NCI-H1092 treated with DMSO at 0.1 percent for 48 hours (cell line): ENCODE measurements around the gene STAG1.
A peak's percentile ranks its signal among the peaks of the same experiment; 100 is the strongest.
"Not testable (repeated sequence)": the region's sequence is repeated elsewhere in the genome, so short reads cannot be mapped to it uniquely, and the experiment has no call there.

Experiments
- DNase-seq: peaks from one replicate; lab custom pipeline; 2025; lab: John Stamatoyannopoulos, UW

Gene STAG1

DNA sequence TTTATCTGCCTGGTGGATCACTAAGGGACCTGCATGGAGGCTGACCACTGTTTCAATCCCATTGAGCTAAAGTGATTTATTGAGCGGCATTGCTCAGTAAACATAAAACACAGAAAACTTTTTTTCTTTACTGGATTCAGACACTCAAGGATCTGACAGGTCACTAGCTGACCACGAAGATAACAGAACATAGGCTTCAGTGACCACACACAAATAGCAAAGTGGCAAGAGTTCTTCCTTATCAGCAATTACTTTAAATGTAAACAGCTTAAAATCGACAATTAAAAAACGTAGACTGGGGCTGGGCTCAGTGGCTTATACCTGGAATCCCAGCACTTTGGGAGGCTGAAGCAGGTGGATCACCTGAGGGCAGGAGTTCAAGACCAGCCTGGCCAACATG lies 48.7 kb downstream of the STAG1 start:
- no peak for DNase-seq

DNA sequence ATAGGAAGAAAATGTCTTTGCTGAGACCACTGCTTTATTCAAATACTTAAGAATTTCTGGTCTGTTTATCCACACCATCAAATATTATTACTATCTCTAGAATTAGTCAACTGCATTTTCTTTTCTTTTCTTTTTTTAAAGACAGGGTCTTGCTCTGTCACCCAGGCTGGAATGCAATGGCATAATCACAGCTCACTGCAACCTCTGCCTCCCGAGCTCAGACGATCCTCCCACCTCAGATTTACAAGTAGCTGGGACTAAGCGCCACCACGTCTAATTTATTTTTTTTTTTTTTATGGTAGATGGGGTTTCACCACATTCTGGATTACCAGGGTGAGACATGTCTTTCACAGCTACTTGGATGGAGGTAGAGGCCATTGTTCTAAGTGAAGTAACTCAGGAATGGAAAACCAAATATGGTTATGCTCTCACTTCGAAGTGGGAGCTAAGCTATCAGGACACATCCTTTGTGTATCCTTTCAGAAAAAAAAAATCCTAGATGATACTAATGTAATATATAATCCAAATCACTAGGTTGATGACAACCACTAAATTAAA lies 52.8 kb downstream of the STAG1 start:
- DNase-seq, result no peak

DNA sequence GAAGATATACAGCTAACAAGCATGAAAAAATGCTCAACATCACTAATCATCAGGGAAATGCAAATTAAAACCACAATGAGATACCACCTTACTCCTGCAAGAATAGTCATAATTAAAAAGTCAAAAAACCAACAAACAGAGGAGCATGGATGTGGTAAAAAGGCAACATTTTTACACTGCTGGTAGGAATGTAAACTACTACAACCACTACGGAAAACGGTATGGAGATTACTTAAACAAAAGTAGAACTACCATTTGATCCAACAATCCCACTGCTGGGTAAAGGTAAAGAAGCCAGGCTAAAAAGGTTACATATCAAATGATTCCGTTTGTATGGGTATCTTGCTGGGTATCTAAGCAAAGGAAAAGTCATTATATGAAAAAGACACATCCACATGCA lies 53.8 kb downstream of the STAG1 start:
- no peak for DNase-seq

DNA sequence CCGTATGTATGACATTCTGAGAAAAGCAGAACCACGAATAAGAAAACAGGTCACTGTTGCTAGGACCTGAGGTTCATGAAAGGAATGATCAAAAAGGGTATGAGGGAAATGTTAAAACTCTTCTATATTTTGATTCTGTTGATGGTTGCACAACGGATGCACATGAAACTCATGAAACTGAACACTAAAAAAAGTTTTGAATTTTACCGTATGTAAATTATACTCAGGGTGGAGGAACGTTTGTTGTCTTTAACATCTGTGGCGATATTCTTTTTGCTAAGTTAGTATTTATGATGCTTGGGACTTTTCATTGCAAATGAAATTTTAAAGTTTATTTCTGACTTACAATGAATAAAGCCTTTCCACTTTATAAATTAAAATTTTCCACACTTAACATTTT lies 55.4 kb downstream of the STAG1 start:
- no peak for DNase-seq

DNA sequence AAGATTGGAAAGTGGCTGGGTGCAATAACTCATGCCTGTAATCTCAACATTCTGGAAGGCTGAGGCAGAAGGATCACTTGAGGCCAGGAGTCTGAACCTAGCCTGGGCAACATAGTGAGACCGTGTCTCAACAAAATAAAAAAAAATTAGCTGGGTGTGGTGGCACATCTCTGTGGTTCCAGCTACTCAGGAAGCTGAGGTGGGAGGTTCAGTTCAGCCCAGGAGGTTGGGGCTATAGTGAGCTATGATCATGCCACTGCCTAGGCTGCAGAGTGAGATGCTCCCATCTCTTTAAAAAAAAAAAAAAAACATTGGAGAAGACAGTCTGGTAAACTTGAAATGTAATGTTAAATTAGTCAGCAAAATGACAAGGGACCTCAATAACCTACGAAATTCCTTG lies 57.9 kb downstream of the STAG1 start:
- DNase-seq, result no peak

DNA sequence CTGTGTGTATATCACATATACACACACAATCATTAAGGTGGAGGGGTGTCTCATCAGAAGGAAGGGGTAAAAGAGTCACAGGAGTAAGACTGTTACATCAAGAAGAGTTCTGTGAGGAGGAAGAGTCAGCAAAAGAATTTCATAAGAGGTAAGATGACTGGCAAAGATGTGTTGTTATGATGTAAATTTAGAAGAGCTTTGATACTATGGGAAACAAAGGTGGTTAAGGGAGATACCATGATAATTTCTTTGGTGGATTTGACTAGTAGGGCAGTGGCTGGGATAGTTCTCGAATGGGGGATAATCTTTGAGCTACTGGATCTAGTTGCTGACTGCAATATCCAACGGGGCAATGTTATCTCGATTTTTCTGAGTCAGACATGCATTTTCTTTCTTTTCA lies 61.6 kb downstream of the STAG1 start:
- DNase-seq, result no peak

DNA sequence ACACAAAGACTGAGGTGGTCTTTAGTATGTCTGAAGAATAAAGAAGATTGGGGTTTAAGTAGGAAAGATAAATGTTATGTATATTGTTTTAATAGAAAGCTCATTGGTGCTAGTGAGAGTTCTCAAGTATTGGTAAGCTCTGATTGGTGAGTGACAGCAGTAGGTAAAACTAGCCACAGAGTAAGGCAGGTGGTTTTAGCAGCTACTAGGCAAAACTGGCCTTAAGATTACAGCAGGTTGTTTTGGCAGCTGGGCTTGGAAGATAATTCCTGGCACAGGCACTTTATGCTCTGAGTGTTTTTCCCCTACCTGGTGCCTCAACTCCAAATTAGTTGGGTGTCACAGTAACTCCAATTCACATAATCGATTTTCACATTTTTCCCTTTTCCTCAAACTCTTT lies 66.3 kb downstream of the STAG1 start:
- no peak for DNase-seq

DNA sequence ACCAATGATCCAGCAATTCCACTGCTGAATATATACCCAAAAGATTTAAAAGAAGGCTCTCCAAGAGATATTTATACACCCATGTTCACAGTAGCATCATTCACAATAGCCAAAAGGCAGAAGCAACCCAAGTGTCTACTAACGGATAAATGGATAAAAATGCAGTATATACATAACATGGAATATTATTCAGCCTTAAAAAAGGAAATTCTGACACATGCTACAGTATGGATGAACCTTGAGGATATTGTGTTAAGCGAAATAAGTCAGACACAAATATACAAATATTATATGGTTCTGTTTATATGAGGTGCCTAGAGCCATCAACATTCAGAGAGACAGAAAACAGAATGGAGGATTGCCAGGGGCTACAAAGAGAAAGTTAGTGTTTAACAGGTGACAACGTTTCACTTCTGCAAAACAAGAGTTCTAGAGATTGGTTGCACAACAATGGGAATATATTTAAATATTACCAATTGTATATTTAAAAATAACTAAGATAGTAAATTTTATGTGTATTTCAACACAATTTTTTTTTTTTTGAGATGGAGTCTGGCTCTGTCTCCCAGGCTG lies 69.4 kb downstream of the STAG1 start:
- no peak for DNase-seq

DNA sequence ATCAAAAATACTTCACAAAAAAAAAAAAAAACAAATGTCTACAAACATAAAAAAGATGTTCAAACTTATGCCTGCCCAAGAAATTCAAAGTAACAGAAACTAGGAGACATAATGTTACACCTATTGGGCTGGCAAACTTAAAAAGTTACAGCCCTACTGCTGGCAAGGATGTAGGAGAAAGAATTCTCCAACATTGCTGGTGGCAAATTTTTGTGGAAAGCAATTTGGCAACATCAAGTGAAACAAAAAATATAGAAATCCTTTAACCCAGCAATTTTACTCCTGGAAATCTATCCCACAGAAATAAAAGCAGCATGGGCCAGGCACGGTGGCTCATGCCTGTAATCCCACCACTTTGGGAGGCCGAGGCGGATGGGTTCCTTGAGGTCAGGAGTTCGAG lies 73.2 kb downstream of the STAG1 start:
- DNase-seq, result no peak

DNA sequence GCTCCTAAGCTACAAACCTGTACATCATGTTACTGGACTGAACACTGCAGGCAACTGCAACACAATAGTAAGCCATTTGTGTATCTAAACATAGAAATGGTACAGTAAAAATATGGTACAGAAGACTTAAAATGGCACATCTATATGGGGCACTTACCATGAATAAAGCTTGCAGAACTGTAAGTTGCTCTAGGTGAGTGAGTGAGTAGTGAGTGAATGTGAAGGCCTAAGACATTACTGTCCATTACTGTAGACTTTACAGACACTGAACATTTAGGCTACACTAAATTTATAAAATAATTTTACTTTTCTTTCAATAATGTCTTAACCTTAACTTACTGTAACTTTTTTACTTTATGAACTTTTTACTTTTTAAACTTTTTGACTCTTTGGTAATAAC lies 76.2 kb downstream of the STAG1 start:
- DNase-seq, result no peak

DNA sequence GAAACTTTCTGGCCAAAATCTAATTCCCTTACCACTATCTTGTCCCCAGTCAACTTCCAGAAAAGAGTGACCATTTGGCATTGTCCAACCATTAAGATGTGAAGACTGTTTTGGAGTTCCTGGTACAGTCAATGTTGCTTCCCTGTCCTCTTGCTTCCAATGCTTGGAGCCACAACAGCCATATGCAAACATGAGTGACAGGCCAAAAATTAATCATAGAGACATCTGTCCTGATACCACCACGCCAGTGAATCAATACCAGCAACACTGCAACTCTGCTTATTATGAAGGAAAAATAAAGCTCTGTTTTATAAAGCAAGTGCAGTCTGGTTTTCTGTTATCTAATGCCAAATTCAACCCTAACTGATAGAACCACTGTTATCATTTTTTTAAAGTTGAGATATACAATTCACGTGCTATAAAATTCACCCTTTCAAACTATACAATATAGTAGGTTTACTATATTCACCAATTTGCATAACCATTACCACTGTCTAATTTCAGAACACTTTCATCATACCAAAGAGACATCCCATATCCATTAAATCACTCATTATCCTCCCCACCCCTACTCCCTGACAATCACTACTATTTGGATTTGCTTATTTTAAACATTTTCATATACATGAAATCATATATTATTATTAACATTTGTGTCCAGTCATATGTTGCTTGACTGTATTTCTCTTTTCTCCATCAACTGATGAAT lies 76.9 kb downstream of the STAG1 start:
- DNase-seq, result no peak

DNA sequence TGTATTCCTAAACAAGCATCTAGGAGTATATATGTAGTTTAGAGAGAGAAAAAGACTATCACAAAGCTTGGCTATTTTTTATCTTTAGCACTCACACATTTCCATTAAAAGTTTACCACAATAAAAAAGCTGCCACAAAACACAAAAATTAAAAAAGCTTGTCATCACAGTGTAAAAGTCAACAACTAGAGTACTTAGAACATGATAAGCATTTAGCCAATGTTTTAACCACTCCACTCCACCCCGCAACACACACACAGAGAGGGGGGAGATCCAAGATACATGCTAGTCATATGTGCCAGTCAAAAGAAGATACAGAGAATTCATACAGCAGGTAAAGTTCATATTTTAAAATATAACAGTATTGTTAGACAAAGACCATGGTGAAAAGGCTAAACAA lies 79.7 kb downstream of the STAG1 start:
- no peak for DNase-seq

DNA sequence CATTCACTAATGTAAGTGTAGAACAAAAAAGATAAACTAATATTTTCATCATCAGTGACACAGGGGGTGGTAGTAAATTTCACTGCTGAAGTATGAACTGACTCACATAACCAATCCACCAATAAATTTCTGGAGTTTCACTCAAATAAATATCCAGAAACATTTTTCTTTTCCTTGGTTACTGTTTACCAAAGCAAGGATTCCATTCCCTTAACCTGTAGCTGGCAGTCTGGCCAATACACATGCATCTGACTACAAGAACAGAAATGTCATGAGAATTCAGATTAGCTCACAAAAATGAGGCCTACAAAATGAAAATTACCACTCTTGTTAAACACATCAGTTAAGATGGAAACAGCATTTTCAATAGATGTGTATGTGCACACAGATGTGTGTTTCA lies 80.3 kb downstream of the STAG1 start:
- DNase-seq, result no peak

DNA sequence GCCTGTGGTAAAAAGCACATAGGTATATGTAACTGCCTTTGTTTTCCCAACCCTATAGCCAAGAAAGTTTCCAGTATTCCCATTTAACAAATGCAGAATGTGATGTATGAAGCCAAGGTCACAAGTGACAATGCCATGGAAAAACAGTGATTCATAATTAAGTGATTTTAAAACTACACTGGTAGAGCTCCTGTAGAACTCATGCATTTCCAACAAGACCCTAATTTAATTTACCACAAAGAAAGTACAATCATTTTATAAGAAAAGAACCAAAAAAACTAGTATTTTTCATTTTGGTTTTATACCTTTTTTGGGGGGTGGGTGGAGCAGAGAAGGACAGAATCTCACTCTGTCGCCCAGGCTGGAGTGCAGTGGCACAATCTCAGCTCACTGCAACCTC lies 82.0 kb downstream of the STAG1 start:
- no peak for DNase-seq

DNA sequence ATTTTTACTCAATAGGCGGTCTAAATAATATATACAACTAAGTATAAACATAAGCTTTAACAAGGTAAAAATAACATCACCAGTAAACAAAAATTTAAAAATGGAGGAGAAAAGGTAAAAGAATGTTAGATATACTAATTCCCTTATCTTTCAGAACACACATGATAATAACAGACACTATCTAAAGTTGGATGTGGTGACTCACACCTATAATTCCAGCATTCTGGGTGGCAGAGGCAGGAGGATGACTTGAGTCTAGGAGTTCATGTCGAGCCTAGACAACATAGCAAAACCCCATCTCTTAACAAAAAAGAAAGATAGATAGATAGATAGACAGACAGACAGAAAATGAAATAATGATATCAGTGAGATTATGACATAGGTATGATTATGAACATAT lies 85.1 kb downstream of the STAG1 start:
- DNase-seq, result no peak

DNA sequence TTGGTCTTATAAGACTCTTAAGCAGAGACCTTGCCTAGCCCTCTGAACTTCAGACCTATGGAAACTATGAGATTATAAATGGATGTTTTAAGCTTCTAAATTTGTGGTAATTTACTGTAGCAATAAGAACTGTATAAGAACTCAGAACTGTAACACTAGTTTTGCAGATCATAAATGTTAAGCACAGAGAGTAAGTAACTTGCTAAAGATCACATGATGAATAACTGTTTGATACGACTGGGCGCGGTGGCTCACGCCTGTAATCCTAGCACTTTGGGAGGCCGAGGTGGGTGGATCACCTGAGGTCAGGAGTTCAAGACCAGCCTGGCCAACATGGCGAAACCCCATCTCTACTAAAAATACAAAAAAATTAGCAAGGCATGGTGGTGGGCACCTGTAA lies 85.9 kb downstream of the STAG1 start:
- not testable (repeated sequence) for DNase-seq

DNA sequence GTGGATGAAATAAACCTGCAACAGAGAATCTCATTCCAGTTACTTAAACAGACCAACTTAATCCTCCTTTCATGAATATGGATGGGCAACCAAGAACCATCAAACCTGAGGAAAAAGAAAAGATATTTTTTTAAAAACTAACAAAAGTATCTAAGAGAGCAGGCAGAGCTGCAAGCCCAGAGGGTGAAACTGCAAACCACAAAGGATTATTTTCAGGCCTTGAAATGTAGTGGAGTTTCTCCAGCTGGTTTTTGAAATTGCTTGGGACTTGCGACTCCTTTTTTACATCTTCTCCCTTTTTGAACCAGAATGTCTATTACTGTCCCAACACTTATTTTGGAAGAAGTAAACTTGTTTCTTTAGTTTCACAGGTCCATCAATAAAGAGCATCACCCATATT lies 87.4 kb downstream of the STAG1 start:
- DNase-seq, result no peak

DNA sequence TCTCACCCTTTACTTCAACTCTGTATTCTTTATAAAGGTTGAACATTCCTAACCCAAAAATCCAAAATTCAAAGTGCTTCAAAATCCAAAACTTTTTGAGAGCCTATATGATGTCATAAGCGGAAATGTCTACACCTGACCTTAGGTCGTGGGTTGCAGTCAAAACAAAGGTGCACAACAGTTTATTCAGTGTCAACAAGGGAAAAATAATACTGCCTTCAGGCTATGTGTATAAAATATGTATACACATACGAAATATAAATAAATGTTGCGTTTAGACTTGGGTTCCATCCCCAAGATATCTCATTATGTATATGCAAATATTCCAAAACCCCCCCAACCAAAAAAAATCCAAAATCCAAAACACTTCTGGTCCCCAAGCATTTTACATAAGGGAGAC lies 90.9 kb downstream of the STAG1 start:
- DNase-seq, result no peak

DNA sequence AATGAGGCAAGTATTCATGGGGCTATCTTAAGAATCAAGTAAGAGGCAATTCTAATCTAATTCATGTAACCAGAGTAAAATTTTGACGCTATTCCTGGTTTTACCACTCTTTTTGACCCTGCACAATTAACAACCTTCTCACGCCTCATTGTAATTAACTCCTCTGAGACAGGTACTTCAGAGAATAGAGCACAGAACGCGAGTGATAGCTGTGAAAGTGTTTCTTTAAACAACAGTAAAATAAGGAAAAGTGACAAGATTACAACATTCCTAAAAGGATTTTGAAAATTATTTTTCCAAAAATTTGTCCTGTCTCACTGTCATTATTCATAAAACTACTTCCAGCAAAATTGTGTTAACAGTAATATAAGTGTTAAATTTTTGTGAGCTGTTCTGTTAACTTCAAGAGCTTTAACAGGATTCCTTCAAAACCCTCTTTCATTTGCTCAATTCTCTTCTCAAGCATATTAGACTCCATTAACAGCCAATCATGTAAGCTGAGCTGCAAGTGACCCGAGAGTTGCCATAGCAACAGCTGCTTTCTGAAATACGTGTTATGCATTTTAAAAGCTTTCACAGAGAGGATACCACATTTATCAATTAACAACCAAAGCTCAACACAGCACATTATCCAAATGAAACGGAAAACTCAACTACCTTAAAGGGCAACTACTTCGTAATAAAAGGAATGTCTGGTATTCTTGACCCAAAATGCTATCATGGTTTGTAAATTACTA lies 93.1 kb downstream of the STAG1 start:
- DNase-seq, result peak; percentile 4

DNA sequence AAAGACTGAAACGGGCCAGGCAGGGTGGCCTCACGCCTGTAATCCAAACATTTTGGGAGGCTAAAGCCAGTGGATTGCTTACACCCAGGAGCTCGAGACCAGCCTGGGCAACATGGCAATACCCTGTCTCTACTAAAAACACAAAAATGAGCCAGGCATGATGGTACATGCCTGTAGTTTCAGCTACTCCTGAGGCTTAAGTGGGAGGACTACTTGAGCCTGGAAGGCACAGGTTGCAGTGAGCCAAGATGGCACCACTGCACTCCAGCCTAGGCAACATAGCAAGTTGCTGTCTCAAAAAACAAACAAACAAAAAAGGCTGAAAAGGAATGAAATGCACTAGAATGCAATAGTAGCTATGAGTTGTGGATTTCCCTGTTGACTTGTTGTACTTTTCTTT lies 94.7 kb downstream of the STAG1 start:
- no peak for DNase-seq

DNA sequence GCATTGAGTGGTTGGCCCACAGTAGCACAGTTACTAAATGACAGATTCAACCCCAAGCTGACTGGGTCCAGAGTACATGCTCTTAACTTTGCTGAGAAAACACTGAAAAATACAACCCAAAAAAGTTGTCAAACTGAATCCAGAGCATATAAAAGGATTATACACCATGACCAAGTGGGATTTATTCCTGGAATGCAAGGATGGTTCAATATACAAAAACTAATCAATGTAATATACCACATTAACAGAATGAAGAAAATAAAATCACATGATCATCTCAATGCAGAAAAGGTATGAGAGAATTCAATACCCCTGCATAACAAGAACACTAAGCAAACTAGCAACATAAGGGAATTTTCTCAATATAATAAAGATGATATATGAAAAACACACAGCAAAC lies 98.5 kb downstream of the STAG1 start:
- no peak for DNase-seq

DNA sequence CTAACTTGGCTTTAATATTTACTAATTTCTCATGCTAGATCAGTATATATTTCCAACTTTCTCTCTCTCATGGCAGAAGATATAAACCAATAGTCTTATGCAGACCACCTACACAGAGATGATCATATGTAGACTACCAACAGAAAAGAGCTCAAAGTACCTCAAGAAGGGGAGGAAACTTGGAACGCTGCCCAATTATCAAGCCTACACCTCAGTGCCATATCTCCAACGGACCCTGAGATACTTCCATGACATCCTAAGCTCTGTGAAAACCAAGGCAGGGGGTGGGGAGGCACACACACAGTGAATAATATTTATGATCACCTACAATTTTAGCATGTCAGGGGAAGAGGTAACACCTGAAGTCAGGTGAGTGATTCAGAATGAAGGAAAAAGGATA lies 100.6 kb downstream of the STAG1 start:
- no peak for DNase-seq

DNA sequence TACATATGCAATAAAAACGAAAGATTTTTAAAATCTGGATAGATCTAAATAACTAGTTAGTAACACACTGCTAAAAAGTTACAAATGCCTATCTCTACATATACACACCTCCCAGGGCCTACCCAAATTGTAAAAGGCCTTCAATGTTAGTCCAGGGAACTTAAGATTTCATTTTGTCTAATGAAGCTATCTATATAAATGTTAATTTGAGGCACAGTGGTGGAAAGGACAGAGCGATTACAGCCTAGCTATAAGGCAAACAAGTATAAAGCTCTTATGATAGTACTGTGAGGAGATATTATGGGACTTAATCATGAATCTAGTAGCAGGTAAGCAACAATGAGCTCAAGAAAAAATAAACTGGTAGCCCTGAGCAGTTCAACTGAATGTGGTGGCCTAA lies 101.7 kb downstream of the STAG1 start:
- DNase-seq, result no peak
